Activated CD4-positive, alpha-beta memory T cell treated with anti-CD3 and anti-CD28 coated beads, Interleukin-2, amount 10 ng/mL, durations not matched to agents 7 days and 5 days (primary cell): ENCODE results near the gene LAMB4. TPM values are rescaled to one million over a fixed set of nuclear protein-coding genes. Genes with fewer than 3 reads are reported as not detected.
A peak's percentile ranks its signal among the peaks of the same experiment; 100 is the strongest.

Source experiments
- CTCF ChIA-PET: fragments of 350-600 bp; sonication (Branson Sonifier 250); formaldehyde crosslinking; loops from one replicate; lab custom pipeline; 2021; ENCODE audit warnings: antibody characterized with exemption, inconsistent platforms; lab: Charles Lee
- POLR2A ChIA-PET: fragments of 350-600 bp; sonication (Branson Sonifier 250); formaldehyde crosslinking; loops from one replicate; lab custom pipeline; 2021; ENCODE audit warnings: antibody characterized with exemption; lab: Charles Lee
- DNase-seq: peaks from one replicate; pipeline ENCODE4 v3.0.0-alpha.2; 2020
- H3K27ac Mint-ChIP-seq: one replicate; pipeline ENCODE4 v1.8.0; 2021; ENCODE audit warnings: mild to moderate bottlenecking, mixed read lengths
- H3K27me3 Mint-ChIP-seq: one replicate; pipeline ENCODE4 v1.8.0; 2021; ENCODE audit warnings: mixed read lengths
- H3K36me3 Mint-ChIP-seq: one replicate; pipeline ENCODE4 v1.8.0; 2021; ENCODE audit warnings: low read depth, mixed read lengths
- H3K4me1 Mint-ChIP-seq: one replicate; pipeline ENCODE4 v1.8.0; 2021; ENCODE audit warnings: mixed read lengths
- H3K4me3 Mint-ChIP-seq: one replicate; pipeline ENCODE4 v1.8.0; 2021; ENCODE audit warnings: mild to moderate bottlenecking, mixed read lengths
- H3K9me3 Mint-ChIP-seq: one replicate; pipeline ENCODE4 v1.8.0; 2021; ENCODE audit warnings: mixed read lengths
- total RNA-seq, 2 experiments: library from RNA; stranded (reverse); gene quantifications; one replicate each; pipeline ENCODE4 v1.2.3, GENCODE V29; 2021

LAMB4 gene
- total RNA-seq, 2 experiments from 2014 or later: not detected

GRCh38 chr7:108007762-108008161 is 122.4 kb downstream of the LAMB4 start:
- DNase-seq: no peak
- H3K4me3 Mint-ChIP-seq: no peak overlapping the region
- no peaks in the 10 kb centered on the region for H3K36me3 Mint-ChIP-seq
- CTCF ChIA-PET: no interaction called here
- peaks cover 47% of the 10 kb centered on the region for H3K27me3 Mint-ChIP-seq
- no peaks in the 10 kb centered on the region for H3K9me3 Mint-ChIP-seq
- no peak overlapping the region for H3K27ac Mint-ChIP-seq
- H3K4me1 Mint-ChIP-seq: peaks cover 5% of the 10 kb centered on the region
- POLR2A ChIA-PET: no interaction called here

- Mint-ChIP-seq H3K9me3 (no peaks in the 10 kb centered on the region), H3K36me3 (no peaks in the 10 kb centered on the region), H3K4me1 (peaks cover 8% of the 10 kb centered on the region), H3K27me3 (peaks cover 45% of the 10 kb centered on the region), H3K4me3 (no peak overlapping the region), H3K27ac (no peak overlapping the region)
- CTCF ChIA-PET: no interaction called here
- DNase-seq: no peak
- POLR2A ChIA-PET: no interaction called here
Measured at GRCh38 chr7:108007261-108007660, 122.9 kb downstream of the LAMB4 start.

GRCh38 chr7:108004220-108005142 is 125.7 kb downstream of the LAMB4 start:
- H3K4me3 Mint-ChIP-seq: peak overlapping the region; percentile 0
- no peaks in the 10 kb centered on the region for H3K36me3 Mint-ChIP-seq
- H3K27me3 Mint-ChIP-seq: peaks cover 56% of the 10 kb centered on the region
- CTCF ChIA-PET: no interaction called here
- no peaks in the 10 kb centered on the region for H3K9me3 Mint-ChIP-seq
- POLR2A ChIA-PET: interaction anchor here (0.9 kb wide), 1 partner anchor 12 kb away, joined by 3 read pairs; no protein-coding TSS in a partner anchor
- DNase-seq: no peak
- no peak overlapping the region for H3K27ac Mint-ChIP-seq
- peaks cover 13% of the 10 kb centered on the region for H3K4me1 Mint-ChIP-seq

GRCh38 chr7:108003599-108003935 is 126.6 kb downstream of the LAMB4 start:
- no peak overlapping the region for H3K4me3 Mint-ChIP-seq
- ChIA-PET POLR2A (interaction anchor here (0.9 kb wide), 1 partner anchor 13 kb away, joined by 3 read pairs; no protein-coding TSS in a partner anchor), CTCF (no interaction called here)
- H3K9me3 Mint-ChIP-seq: no peaks in the 10 kb centered on the region
- H3K27me3 Mint-ChIP-seq: peaks cover 62% of the 10 kb centered on the region
- H3K27ac Mint-ChIP-seq: no peak overlapping the region
- peaks cover 13% of the 10 kb centered on the region for H3K4me1 Mint-ChIP-seq
- DNase-seq: no peak
- no peaks in the 10 kb centered on the region for H3K36me3 Mint-ChIP-seq

GRCh38 chr7:108002726-108003598 is 127.2 kb downstream of the LAMB4 start, which contains the start of gene LAMB1:
LAMB1 (minus strand) TSS chr7:108003161; CDS start chr7:108002885, 276 bp downstream.
- ChIA-PET CTCF (no interaction called here), POLR2A (interaction anchor here (0.9 kb wide), 1 partner anchor 13 kb away, joined by 3 read pairs; no protein-coding TSS in a partner anchor)
- H3K27ac Mint-ChIP-seq: no peak within 1 kb of the TSS
- DNase-seq: no peak
- peaks cover 13% of the 10 kb centered on the region for H3K4me1 Mint-ChIP-seq
- peak within 1 kb of the TSS; percentile 39 for H3K4me3 Mint-ChIP-seq
- H3K27me3 Mint-ChIP-seq: peaks cover 64% of the 10 kb centered on the region
- no peaks in the 10 kb centered on the region for H3K9me3 Mint-ChIP-seq
- no peaks in the 10 kb centered on the region for H3K36me3 Mint-ChIP-seq

- DNase-seq: no peak
- no peaks in the 10 kb centered on the region for H3K36me3 Mint-ChIP-seq
- CTCF ChIA-PET: no interaction called here
- peaks cover 64% of the 10 kb centered on the region for H3K27me3 Mint-ChIP-seq
- POLR2A ChIA-PET: no interaction called here
- peak overlapping the region; percentile 37 for H3K4me3 Mint-ChIP-seq
- H3K9me3 Mint-ChIP-seq: no peaks in the 10 kb centered on the region
- no peak overlapping the region for H3K27ac Mint-ChIP-seq
- H3K4me1 Mint-ChIP-seq: peaks cover 13% of the 10 kb centered on the region
Measured at GRCh38 chr7:108001764-108002725, 128.1 kb downstream of the LAMB4 start.

- H3K4me3 Mint-ChIP-seq: peak overlapping the region; percentile 37
- H3K4me1 Mint-ChIP-seq: peaks cover 13% of the 10 kb centered on the region
- no peak for DNase-seq
- ChIA-PET POLR2A (no interaction called here), CTCF (no interaction called here)
- H3K9me3 Mint-ChIP-seq: no peaks in the 10 kb centered on the region
- H3K27me3 Mint-ChIP-seq: peaks cover 65% of the 10 kb centered on the region
- H3K27ac Mint-ChIP-seq: no peak overlapping the region
- H3K36me3 Mint-ChIP-seq: no peaks in the 10 kb centered on the region
Measured at GRCh38 chr7:108000875-108001763, 129.0 kb downstream of the LAMB4 start.

GRCh38 chr7:107999779-108000560 is 130.2 kb downstream of the LAMB4 start:
- H3K36me3 Mint-ChIP-seq: no peaks in the 10 kb centered on the region
- ChIA-PET POLR2A (no interaction called here), CTCF (no interaction called here)
- peaks cover 70% of the 10 kb centered on the region for H3K27me3 Mint-ChIP-seq
- H3K9me3 Mint-ChIP-seq: no peaks in the 10 kb centered on the region
- no peak overlapping the region for H3K27ac Mint-ChIP-seq
- no peak overlapping the region for H3K4me3 Mint-ChIP-seq
- no peak for DNase-seq
- H3K4me1 Mint-ChIP-seq: peaks cover 13% of the 10 kb centered on the region

- no peak for DNase-seq
- CTCF ChIA-PET: no interaction called here
Measured at GRCh38 chr7:107998660-107999480, 131.3 kb downstream of the LAMB4 start.

GRCh38 chr7:107998150-107998549 is 132.0 kb downstream of the LAMB4 start:
- CTCF ChIA-PET: no interaction called here
- Mint-ChIP-seq H3K36me3 (no peaks in the 10 kb centered on the region), H3K4me3 (no peak overlapping the region), H3K27me3 (peaks cover 61% of the 10 kb centered on the region), H3K27ac (no peak overlapping the region), H3K9me3 (no peaks in the 10 kb centered on the region), H3K4me1 (peaks cover 10% of the 10 kb centered on the region)
- POLR2A ChIA-PET: no interaction called here
- DNase-seq: no peak

More at GRCh38 chr7:107998660-107999480, 131.3 kb downstream of the LAMB4 start:
- no peaks in the 10 kb centered on the region for H3K36me3 Mint-ChIP-seq
- H3K27ac Mint-ChIP-seq: no peak overlapping the region
- peaks cover 62% of the 10 kb centered on the region for H3K27me3 Mint-ChIP-seq
- POLR2A ChIA-PET: no interaction called here
- H3K9me3 Mint-ChIP-seq: no peaks in the 10 kb centered on the region
- H3K4me1 Mint-ChIP-seq: peaks cover 10% of the 10 kb centered on the region
- no peak overlapping the region for H3K4me3 Mint-ChIP-seq
